K562 (cell line): Measurements from ENCODE around the gene CLIP2. TPM values are rescaled to one million over a fixed set of nuclear protein-coding genes. Genes with fewer than 3 reads are reported as not detected.

Source experiments
- CBFB ChIP-seq: sonication (generic); formaldehyde crosslinking; IDR thresholded peaks from 2 replicates; pipeline ENCODE4 v1.4.0; 2020; ENCODE audit warnings: mild to moderate bottlenecking, missing genetic modification reagents
- CTCF ChIP-seq, 3 experiments: IDR thresholded peaks in 2 of 3; conservative IDR thresholded peaks in 1 of 3; 2 replicates each; pipeline ENCODE4 v1.5.1; 2011 to 2012; ENCODE audit warnings: low read length in 3 of 3, mild to moderate bottlenecking in 3 of 3, control low read depth in 2 of 3, improper control_type of control experiment in 1 of 3, inconsistent platforms in 1 of 3, low read depth in 1 of 3, mixed read lengths in 1 of 3, moderate library complexity in 1 of 3; ENCODE audit not compliant: insufficient read depth in 2 of 3
- HDGF ChIP-seq: fragments of 450-650 bp; IDR thresholded peaks from 2 replicates; pipeline ENCODE4 v1.6.1; 2016
- IFI16 ChIP-seq: fragments of 250-450 bp; sonication (Bioruptor Pico); IDR thresholded peaks from 2 replicates; pipeline ENCODE4 v2.1.2; 2022; ENCODE audit warnings: mild to moderate bottlenecking, inconsistent platforms
- L3MBTL2 ChIP-seq: fragments of 450-650 bp; IDR thresholded peaks from 2 replicates; pipeline ENCODE4 v1.6.1; 2016; ENCODE audit warnings: mild to moderate bottlenecking, moderate library complexity
- PHF8 ChIP-seq: fragments of 200-600 bp; sonication (generic); IDR thresholded peaks from 2 replicates; pipeline ENCODE4 v1.6.1; 2012; ENCODE audit warnings: mixed run types, mild to moderate bottlenecking, inconsistent platforms, low read length, moderate library complexity, borderline replicate concordance
- POLR2G ChIP-seq: fragments of 200-400 bp; formaldehyde crosslinking; IDR thresholded peaks from 2 replicates; pipeline ENCODE4 v1.6.1; 2017; ENCODE audit warnings: low read depth, mild to moderate bottlenecking, antibody characterized with exemption, low read length, moderate library complexity
- STAG1 ChIP-seq: sonication (generic); formaldehyde crosslinking; IDR thresholded peaks from 2 replicates; pipeline ENCODE4 v1.5.0; 2020; ENCODE audit warnings: missing genetic modification reagents, borderline replicate concordance
- TAF7 ChIP-seq: fragments of 450-650 bp; IDR thresholded peaks from 2 replicates; pipeline ENCODE4 v1.6.1; 2016; ENCODE audit warnings: missing genetic modification characterization, missing compliant biosample characterization
- UBTF ChIP-seq, 2 experiments: IDR thresholded peaks; 2 replicates each; pipeline ENCODE4 v1.6.1; 2012; ENCODE audit warnings: improper control_type of control experiment in 2 of 2, low read depth in 2 of 2, low read length in 2 of 2, borderline replicate concordance in 1 of 2
- ZFP36 ChIP-seq: fragments of 150-350 bp; IDR thresholded peaks from 2 replicates; pipeline ENCODE4 v1.6.1; 2018; ENCODE audit warnings: low read length, low read depth; ENCODE audit not compliant: partially characterized antibody
- ZNF280A ChIP-seq: fragments of 450-650 bp; IDR thresholded peaks from 2 replicates; pipeline ENCODE4 v1.6.1; 2018; ENCODE audit warnings: mild to moderate bottlenecking, low read depth; ENCODE audit not compliant: partially characterized antibody
- ZNF280B ChIP-seq: fragments of 250-450 bp; sonication (Bioruptor Pico); IDR thresholded peaks from 2 replicates; pipeline ENCODE4 v1.5.1; 2021; ENCODE audit warnings: mild to moderate bottlenecking
- polyA plus RNA-seq, 8 experiments: library from polyadenylated mRNA; depleted of rRNA in 4 of 8; stranded (reverse) in 5 of 8; unstranded in 3 of 8; fragments of >200 nt; fragmentation: Nextera tagmentation in 2 of 8; fragmentation: Illumina TruSeq in 1 of 8; extraction: Ambion mirVana in 2 of 8; extraction: Trizol in 1 of 8; gene quantifications; 2 replicates each; pipeline versions ENCODE4 v1.2.1 to v1.2.3, GENCODE V29; 2011 to 2014; ENCODE audit warnings: inconsistent platforms in 1 of 8, missing spikeins in 1 of 8
- total RNA-seq, 7 experiments: library from RNA; depleted of rRNA in 6 of 7; stranded (reverse); fragments of >200 nt in 6 of 7; fragmentation: Illumina TruSeq in 2 of 7; extraction: Trizol in 2 of 7; gene quantifications; 2 replicates each; pipeline versions ENCODE4 v1.2.1 to v1.2.3, GENCODE V29; 2011 to 2021; ENCODE audit warnings: low replicate concordance in 1 of 7

Gene CLIP2
- total and polyA plus RNA-seq, 9 of the 15 experiments (the other 6 are each of a cell fraction or from before 2014, with no cell fraction given), result 0.07 to 5.4 (median 2.1) TPM

- TF ChIP-seq ZNF280B (CRISPR knock-in tag) (no peak), CBFB (CRISPR knock-in tag) (no peak), POLR2G (peak; percentile 70), PHF8 (peak; percentile 62; the same call in 1 of the 2 replicates), TAF7 (tag) (no peak), STAG1 (CRISPR knock-in tag) (no peak), HDGF (peak; percentile 41; the same call in 1 of the 2 replicates), UBTF (IDR thresholded peaks at IDR 0.05; ENCODE audit: borderline replicate concordance in 1 of 2, low read depth in 2 of 2, low read length in 2 of 2) (peak; percentile 61 to 94; a peak in 3 of 4 replicates), CTCF (IDR thresholded peaks at IDR 0.05 in 2 of 3, conservative IDR thresholded peaks at IDR 0.05 in 1 of 3; ENCODE audit: insufficient read depth in 2 of 3, low read depth in 1 of 3, low read length in 3 of 3) (0 out of 6 replicates have a peak, but pooled peaks of 1 of the 3 experiments have one; percentile 10), L3MBTL2 (peak; percentile 96), ZNF280A (no peak), IFI16 (CRISPR knock-in tag) (no peak), ZFP36 (peak; percentile 3)
Measured at GRCh38 chr7:74289018-74289658, at the start of gene CLIP2 (continued).
